Measurements from ENCODE around the gene BOC. TPM values are rescaled to one million over a fixed set of nuclear protein-coding genes. Genes with fewer than 3 reads are reported as not detected.

Gene BOC
- total RNA-seq, 1 experiment from 2014 or later, result 1.2 TPM

DNA sequence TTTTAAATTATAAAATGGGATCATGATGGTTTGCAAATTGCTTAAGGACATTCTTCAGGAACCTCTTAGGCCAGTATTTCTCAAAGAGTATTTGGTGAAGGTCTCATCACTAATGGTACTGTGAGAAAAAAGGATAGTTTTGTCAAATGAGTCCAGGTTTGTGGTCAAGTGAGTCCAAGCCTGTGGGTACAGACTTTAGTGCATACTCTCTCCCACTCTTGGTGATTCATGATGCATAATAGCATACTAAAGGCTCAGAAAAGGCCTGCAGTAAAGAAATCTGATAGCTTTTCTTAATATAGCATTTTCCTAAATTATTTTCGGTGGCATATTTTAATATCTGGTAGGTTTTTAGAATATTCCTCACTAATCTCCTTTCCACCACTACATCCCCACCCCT lies 20.0 kb downstream of the BOC start:
- DNase-seq (ENCODE audit: low spot score), result no peak
- no peaks in the 10 kb centered on the region for H3K27me3 ChIP-seq (replicated peaks; ENCODE audit: insufficient read depth, low read depth, low read length, poor library complexity)
- BruUV-seq (replicated peaks), result no TSS peak
- peaks cover 4% of the 10 kb centered on the region for H3K4me1 ChIP-seq (ENCODE audit: insufficient read depth, low read length, poor library complexity, severe bottlenecking)
- intact Hi-C loops (cut with micrococcal nuclease; ENCODE audit: unreplicated experiment), result no loop called here
- TF ChIP-seq, protein P1, sequence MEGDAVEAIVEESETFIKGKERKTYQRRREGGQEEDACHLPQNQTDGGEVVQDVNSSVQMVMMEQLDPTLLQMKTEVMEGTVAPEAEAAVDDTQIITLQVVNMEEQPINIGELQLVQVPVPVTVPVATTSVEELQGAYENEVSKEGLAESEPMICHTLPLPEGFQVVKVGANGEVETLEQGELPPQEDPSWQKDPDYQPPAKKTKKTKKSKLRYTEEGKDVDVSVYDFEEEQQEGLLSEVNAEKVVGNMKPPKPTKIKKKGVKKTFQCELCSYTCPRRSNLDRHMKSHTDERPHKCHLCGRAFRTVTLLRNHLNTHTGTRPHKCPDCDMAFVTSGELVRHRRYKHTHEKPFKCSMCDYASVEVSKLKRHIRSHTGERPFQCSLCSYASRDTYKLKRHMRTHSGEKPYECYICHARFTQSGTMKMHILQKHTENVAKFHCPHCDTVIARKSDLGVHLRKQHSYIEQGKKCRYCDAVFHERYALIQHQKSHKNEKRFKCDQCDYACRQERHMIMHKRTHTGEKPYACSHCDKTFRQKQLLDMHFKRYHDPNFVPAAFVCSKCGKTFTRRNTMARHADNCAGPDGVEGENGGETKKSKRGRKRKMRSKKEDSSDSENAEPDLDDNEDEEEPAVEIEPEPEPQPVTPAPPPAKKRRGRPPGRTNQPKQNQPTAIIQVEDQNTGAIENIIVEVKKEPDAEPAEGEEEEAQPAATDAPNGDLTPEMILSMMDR (conservative IDR thresholded peaks at IDR 0.05; ENCODE audit: low read depth, low read length), result no peak
- no peak for TF ChIP-seq EZH2 (IDR thresholded peaks at IDR 0.05; ENCODE audit: borderline replicate concordance, low read depth, low read length, poor library complexity, severe bottlenecking)
- H3K27ac ChIP-seq (ENCODE audit: low read depth, low read length, poor library complexity, severe bottlenecking), result no peak overlapping the region
- no peaks in the 10 kb centered on the region for H3K9me3 ChIP-seq (ENCODE audit: low read depth, low read length, poor library complexity, severe bottlenecking)
- H3K36me3 ChIP-seq (ENCODE audit: insufficient read depth, low read length, poor library complexity, severe bottlenecking), result no peaks in the 10 kb centered on the region
- ChIA-PET POLR2A (ENCODE audit: low non-redundant PET) (no interaction called here), CTCF (no interaction called here)
- no peak overlapping the region for H3K4me3 ChIP-seq (ENCODE audit: low read depth, low read length, poor library complexity, severe bottlenecking)

DNA sequence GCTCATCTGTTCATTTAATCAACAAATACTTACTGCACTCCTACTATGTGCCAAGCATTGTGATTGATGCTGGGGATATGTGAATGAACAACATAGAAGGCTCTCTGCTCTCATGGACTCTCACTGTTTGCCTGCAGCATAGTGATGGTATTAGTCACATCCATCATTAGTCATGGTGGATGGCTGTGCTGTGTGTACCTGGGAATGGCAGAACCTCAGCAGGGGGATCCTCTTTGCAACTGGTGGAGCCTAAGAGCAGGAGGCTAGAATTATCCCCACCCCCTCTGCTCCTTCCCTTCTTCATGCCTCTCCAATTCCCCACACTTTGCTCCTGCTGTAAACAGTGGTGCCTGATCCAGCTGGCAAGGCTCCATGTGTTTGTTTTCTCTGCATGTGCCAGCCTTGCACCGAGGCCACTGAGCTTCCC lies 20.5 kb downstream of the BOC start:
- intact Hi-C loops (cut with micrococcal nuclease; ENCODE audit: unreplicated experiment), result no loop called here
- Histone ChIP-seq H3K4me1 (ENCODE audit: insufficient read depth, low read length, poor library complexity, severe bottlenecking) (peaks cover 4% of the 10 kb centered on the region), H3K36me3 (ENCODE audit: insufficient read depth, low read length, poor library complexity, severe bottlenecking) (no peaks in the 10 kb centered on the region), H3K9me3 (ENCODE audit: low read depth, low read length, poor library complexity, severe bottlenecking) (no peaks in the 10 kb centered on the region), H3K27ac (ENCODE audit: low read depth, low read length, poor library complexity, severe bottlenecking) (no peak overlapping the region), H3K4me3 (ENCODE audit: low read depth, low read length, poor library complexity, severe bottlenecking) (no peak overlapping the region), H3K27me3 (replicated peaks; ENCODE audit: insufficient read depth, low read depth, low read length, poor library complexity) (no peaks in the 10 kb centered on the region)
- ChIA-PET POLR2A (ENCODE audit: low non-redundant PET) (no interaction called here), CTCF (no interaction called here)
- DNase-seq (ENCODE audit: low spot score), result peak; percentile 51
- TF ChIP-seq, protein P1 (conservative IDR thresholded peaks at IDR 0.05; ENCODE audit: low read depth, low read length), result no peak
- TF ChIP-seq EZH2 (IDR thresholded peaks at IDR 0.05; ENCODE audit: borderline replicate concordance, low read depth, low read length, poor library complexity, severe bottlenecking), result no peak
- BruUV-seq (replicated peaks), result no TSS peak

DNA sequence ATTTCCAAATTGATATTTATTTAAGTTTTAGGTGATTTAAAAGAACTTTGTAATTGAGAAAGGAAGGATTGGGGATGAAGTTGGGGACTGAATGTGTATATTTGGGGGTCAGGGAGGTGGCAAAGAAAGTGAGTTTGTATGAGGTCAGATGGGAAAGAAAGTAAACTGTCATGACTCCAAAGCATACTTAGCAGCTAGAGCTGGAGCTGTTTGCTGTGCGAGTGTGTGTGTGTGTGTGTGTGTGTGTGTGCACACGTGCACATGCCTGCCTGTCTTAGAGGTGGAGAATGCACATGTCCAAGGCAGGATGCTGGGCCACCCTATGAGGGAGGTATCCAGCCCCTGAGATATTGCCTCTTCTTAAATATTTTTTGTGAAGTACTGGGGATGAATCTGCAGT lies 21.0 kb downstream of the BOC start:
- intact Hi-C loops (cut with micrococcal nuclease; ENCODE audit: unreplicated experiment), result no loop called here
- DNase-seq (ENCODE audit: low spot score), result no peak
- CTCF ChIA-PET, result no interaction called here
- BruUV-seq (replicated peaks), result no TSS peak
- Histone ChIP-seq H3K27ac (ENCODE audit: low read depth, low read length, poor library complexity, severe bottlenecking) (no peak overlapping the region), H3K4me3 (ENCODE audit: low read depth, low read length, poor library complexity, severe bottlenecking) (no peak overlapping the region), H3K27me3 (replicated peaks; ENCODE audit: insufficient read depth, low read depth, low read length, poor library complexity) (no peaks in the 10 kb centered on the region), H3K9me3 (ENCODE audit: low read depth, low read length, poor library complexity, severe bottlenecking) (no peaks in the 10 kb centered on the region), H3K36me3 (ENCODE audit: insufficient read depth, low read length, poor library complexity, severe bottlenecking) (no peaks in the 10 kb centered on the region), H3K4me1 (ENCODE audit: insufficient read depth, low read length, poor library complexity, severe bottlenecking) (peaks cover 4% of the 10 kb centered on the region)
- TF ChIP-seq, protein P1 (conservative IDR thresholded peaks at IDR 0.05; ENCODE audit: low read depth, low read length), result no peak
- no peak for TF ChIP-seq EZH2 (IDR thresholded peaks at IDR 0.05; ENCODE audit: borderline replicate concordance, low read depth, low read length, poor library complexity, severe bottlenecking)
- POLR2A ChIA-PET (ENCODE audit: low non-redundant PET), result no interaction called here
